Camera-type eye (tissue), 1 donor: Measurements from ENCODE around the gene ARL6IP4. TPM values are rescaled to one million over a fixed set of nuclear protein-coding genes. Genes with fewer than 3 reads are reported as not detected.

ENCODE experiments used
- total RNA-seq: library from RNA; depleted of rRNA; stranded (reverse); fragments of >200 nt; gene quantifications from one replicate; pipeline ENCODE4 v1.2.3, GENCODE V29; 2014

ARL6IP4 gene
- total RNA-seq, result 62.0 TPM

DNA sequence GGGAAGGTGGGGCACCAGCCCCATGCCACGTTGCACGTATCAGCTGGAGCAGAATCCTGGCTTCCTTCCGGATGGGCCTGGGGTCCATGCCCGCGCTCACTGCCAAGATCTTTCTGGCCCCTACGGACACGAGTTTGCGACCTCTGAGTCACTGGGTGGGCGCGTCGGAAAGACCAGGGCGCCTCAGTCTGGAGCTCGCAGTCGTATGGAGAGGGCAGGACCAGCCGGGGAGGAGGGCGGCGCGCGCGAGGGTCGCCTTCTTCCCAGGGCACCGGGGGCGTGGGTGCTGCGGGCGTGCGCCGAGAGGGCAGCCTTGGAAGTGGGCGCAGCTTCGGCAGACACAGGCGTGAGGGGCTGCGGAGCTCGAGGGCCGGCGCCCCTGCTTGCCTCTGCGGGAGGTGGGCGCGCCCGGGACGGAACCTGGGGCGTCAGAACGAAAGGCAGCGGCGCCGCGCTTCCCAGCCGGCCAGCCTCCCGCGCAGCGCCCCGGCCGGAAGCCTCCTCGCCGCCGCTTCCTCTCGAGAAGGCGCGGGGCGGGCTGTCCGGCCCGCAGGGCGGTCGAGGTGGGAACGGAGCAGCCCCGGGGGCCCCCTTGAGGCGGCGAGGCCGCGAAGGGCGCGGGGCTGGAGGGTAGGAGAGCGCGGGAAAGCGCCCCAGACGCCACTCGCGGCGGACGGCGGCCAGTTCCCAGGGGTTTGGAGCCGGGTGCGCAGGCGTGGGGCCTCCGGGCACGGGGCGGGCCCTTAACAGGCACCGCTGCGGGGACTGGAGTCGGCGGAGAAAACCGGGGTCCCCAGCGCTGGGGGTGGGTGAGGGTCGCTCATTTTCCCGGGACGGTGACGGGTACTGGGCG, at the start of gene ARL6IP4:
ARL6IP4 (plus strand) TSS at position 499 of the 853 bp plus-strand sequence. CDS start 459 bp downstream, outside the sequence.

DNA sequence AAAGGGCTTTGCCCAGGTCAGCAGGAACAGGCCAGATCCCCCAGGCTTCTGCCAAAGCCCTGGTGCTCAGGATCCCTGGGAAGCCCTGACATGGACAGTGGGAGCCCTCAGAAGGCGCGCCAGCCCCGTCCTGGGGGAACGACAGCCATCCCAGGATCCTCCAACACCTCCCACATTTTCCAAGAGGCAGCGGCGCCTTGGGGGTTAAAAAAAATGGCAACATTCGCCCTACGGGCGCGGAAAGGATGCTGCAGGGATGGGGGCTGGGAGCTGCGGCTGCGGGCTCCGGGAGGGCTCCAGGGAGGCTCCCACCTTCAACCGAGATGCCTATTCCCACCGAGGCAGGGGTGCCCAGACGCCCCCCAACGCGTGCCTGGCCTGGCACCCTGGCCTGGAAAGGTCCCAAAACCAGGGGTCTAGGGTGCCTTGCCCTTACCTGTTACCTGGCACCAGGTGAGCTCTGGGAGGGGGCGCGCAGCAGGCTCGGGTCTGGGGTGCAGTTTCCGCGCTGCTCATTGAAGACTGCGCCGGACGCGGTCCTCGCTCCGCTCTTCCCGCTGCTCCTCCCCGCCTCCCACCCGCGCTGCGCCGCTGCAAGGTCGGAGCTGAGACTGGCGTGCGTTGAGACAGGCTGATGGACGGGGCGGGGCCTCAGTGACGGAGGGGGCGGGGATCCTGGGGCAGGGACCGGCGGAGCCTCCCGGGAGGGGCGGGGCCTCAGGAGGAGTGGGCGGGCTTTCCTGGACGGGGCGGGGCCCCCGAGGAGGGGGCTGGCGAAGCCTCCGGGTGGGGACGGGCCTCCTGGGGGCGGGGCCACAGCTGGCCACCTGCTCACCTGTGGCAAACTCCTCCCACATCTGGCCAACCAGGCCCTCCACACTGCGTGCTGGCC, 14.4 kb upstream of the ARL6IP4 start, which contains the start of gene ABCB9:
ABCB9 (minus strand) TSS at position 613 of the 892 bp plus-strand sequence. CDS start 6,228 bp downstream, outside the sequence.

DNA sequence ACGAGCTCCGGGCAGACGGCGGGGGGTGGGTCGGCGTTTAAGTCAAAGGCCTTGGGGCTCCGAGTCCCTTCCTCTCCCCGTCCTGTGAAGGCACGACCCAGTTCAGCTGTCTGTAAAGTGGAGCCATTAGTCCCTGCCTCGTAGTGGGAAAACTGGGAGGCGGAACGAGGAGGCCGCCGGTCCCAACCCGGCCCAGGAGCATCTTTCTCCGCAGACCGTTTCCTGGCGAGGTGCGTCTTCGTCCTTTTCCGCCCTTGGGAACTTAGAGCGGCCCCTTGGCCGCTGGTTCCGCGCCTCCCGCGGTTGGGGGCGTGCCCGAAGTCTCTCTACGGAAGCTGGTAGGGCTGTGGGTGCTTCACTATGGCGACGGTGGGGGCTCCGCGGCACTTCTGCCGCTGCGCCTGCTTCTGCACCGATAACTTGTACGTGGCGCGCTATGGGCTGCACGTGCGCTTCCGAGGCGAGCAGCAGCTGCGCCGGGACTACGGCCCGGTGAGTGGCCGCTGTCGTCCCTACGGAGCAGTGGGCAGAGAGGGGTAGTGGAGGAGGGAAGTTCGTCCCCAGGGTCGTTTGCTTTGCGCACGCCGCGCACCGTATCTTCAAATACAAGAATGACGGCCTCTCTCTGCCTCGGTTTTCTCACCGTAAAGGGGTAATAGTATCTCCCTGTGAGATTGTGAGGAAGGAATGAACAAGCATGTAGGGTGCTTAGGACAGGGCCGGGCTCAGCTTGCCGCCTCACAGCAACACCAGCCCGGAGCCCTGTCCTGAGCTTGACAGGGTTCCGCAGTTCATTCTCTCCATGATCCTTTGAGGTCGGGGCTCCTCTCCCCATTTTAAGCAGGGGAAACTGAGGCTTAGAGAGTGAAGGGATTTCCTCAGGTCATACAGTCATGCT, 5.3 kb upstream of the ARL6IP4 start, which contains the start of gene OGFOD2:
OGFOD2 (plus strand) TSS at position 353 of the 898 bp plus-strand sequence; CDS start at position 361, 8 bp downstream.

Other genes with a start within 250 kb of the ARL6IP4 start
- 0.99 TPM for gene HCAR1, start 249.8 kb upstream of the ARL6IP4 start, total RNA-seq
- 49.5 TPM for gene DENR, start 227.9 kb upstream of the ARL6IP4 start, total RNA-seq
- gene CCDC62, start 206.1 kb upstream of the ARL6IP4 start, total RNA-seq, result 2.1 TPM
- gene HIP1R, start 145.2 kb upstream of the ARL6IP4 start, total RNA-seq, result 31.0 TPM
- gene VPS37B, start 84.6 kb upstream of the ARL6IP4 start, total RNA-seq, result 46.1 TPM
- gene ABCB9, start 14.2 kb upstream of the ARL6IP4 start, total RNA-seq, result 16.9 TPM
- gene OGFOD2, start 5.4 kb upstream of the ARL6IP4 start, total RNA-seq, result 16.9 TPM
- 16.5 TPM for gene PITPNM2, start 170.4 kb downstream of the ARL6IP4 start, total RNA-seq